MM.1S (cell line): ENCODE measurements around the gene ARFIP1.

Experiments
- DNase-seq: peaks from one replicate; pipeline ENCODE4 v3.0.0-alpha.2; 2015
- H2AFZ ChIP-seq: fragments of 300-600 bp; sonication (generic); 2 replicates; pipeline ENCODE4 v1.6.0; 2016; ENCODE audit warnings: antibody characterized with exemption, low read length
- H3F3A ChIP-seq: fragments of 300-600 bp; sonication (generic); 2 replicates; pipeline ENCODE4 v1.6.1; 2016; ENCODE audit warnings: mild to moderate bottlenecking, antibody characterized with exemption, low read length, moderate library complexity, mixed read lengths; ENCODE audit not compliant: insufficient read depth
- H3K27ac ChIP-seq: fragments of 300-600 bp; sonication (generic); 2 replicates; pipeline ENCODE4 v1.5.1; 2016; ENCODE audit warnings: mild to moderate bottlenecking, low read length
- H3K27me3 ChIP-seq: fragments of 300-600 bp; sonication (generic); replicated peaks from 2 replicates; pipeline ENCODE4 v1.6.0; 2016; ENCODE audit warnings: low read length; ENCODE audit not compliant: insufficient read depth
- H3K36me3 ChIP-seq: fragments of 300-600 bp; sonication (generic); replicated peaks from 2 replicates; pipeline ENCODE4 v1.6.1; 2016; ENCODE audit warnings: mild to moderate bottlenecking, low read length, mixed read lengths; ENCODE audit not compliant: insufficient read depth
- H3K4me1 ChIP-seq: fragments of 300-600 bp; sonication (generic); 2 replicates; pipeline ENCODE4 v1.6.1; 2016; ENCODE audit warnings: low read length, mixed read lengths
- H3K4me2 ChIP-seq: fragments of 300-600 bp; sonication (generic); 2 replicates; pipeline ENCODE4 v1.6.0; 2016; ENCODE audit warnings: low read depth, low read length
- H3K4me3 ChIP-seq: fragments of 300-600 bp; sonication (generic); 2 replicates; pipeline ENCODE4 v1.5.1; 2016; ENCODE audit warnings: low read length, mixed read lengths
- H3K79me2 ChIP-seq: fragments of 300-600 bp; sonication (generic); 2 replicates; pipeline ENCODE4 v1.6.1; 2016; ENCODE audit warnings: mixed run types, low read length, mixed read lengths
- H3K9ac ChIP-seq: fragments of 300-600 bp; sonication (generic); 2 replicates; pipeline ENCODE4 v1.6.1; 2016; ENCODE audit warnings: low read length, mixed read lengths
- H3K9me2 ChIP-seq: fragments of 300-600 bp; sonication (generic); replicated peaks from 2 replicates; pipeline ENCODE4 v1.6.1; 2016; ENCODE audit warnings: mild to moderate bottlenecking, low read length, mixed read lengths; ENCODE audit not compliant: insufficient read depth
- H3K9me3 ChIP-seq: fragments of 300-600 bp; sonication (generic); replicated peaks from 2 replicates; pipeline ENCODE4 v1.6.1; 2016; ENCODE audit warnings: mild to moderate bottlenecking, low read length, mixed read lengths; ENCODE audit not compliant: insufficient read depth
- H4K20me1 ChIP-seq: fragments of 300-600 bp; sonication (generic); 2 replicates; pipeline ENCODE4 v1.6.1; 2016; ENCODE audit warnings: mild to moderate bottlenecking, low read length, moderate library complexity, mixed read lengths; ENCODE audit not compliant: insufficient read depth
- EZH2 ChIP-seq: fragments of 300-600 bp; sonication (generic); optimal IDR thresholded peaks from 2 replicates; pipeline ENCODE3; 2017; ENCODE audit warnings: low read depth, mild to moderate bottlenecking, antibody characterized with exemption, low read length, mixed read lengths
- EZH2phosphoT487 ChIP-seq: fragments of 300-600 bp; sonication (generic); IDR thresholded peaks from 2 replicates; pipeline ENCODE4 v1.6.1; 2018; ENCODE audit warnings: antibody characterized with exemption, low read length
- TF ChIP-seq, protein P1 (sequence below): fragments of 300-600 bp; sonication (generic); IDR thresholded peaks from 2 replicates; pipeline ENCODE4 v1.5.1; 2016; ENCODE audit warnings: antibody characterized with exemption, low read length, mixed read lengths

ARFIP1 gene

DNA sequence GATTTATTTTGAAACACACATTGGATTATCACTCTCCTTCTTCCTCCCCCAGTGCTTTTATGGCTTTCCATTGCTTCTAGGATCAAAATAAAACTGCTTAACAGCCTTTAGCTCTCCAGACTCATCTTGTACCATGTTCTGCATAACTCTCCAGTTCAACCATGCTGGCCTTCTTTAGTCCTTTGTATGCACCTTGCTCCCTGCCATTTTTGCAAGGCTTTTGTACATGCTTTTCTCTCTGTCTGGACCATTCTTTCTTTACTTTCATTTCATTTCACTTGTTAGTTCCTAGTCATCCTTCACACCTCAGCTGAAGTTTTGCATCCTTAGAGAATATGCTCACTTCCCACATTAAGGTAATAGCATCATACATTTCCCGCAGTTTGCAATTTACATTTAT lies 6.9 kb downstream of the ARFIP1 start:
- Histone ChIP-seq H3K9me2 (no peaks in the 10 kb centered on the region), H3K4me2 (peak overlapping the region; percentile 53), H3K27me3 (no peaks in the 10 kb centered on the region), H3K9ac (no peak overlapping the region), H3K9me3 (no peaks in the 10 kb centered on the region), H3K79me2 (peaks cover 91% of the 10 kb centered on the region), H3K36me3 (no peaks in the 10 kb centered on the region), H3K4me3 (peak overlapping the region; percentile 10; the same call in 1 of the 2 replicates), H3F3A (no peaks in the 10 kb centered on the region), H2AFZ (no peak overlapping the region), H3K4me1 (peaks cover 34% of the 10 kb centered on the region), H3K27ac (peak overlapping the region; percentile 29; the same call in 1 of the 2 replicates), H4K20me1 (no peaks in the 10 kb centered on the region)
- DNase-seq, result no peak
- TF ChIP-seq EZH2 (no peak), EZH2phosphoT487 (no peak)
- TF ChIP-seq, protein P1, sequence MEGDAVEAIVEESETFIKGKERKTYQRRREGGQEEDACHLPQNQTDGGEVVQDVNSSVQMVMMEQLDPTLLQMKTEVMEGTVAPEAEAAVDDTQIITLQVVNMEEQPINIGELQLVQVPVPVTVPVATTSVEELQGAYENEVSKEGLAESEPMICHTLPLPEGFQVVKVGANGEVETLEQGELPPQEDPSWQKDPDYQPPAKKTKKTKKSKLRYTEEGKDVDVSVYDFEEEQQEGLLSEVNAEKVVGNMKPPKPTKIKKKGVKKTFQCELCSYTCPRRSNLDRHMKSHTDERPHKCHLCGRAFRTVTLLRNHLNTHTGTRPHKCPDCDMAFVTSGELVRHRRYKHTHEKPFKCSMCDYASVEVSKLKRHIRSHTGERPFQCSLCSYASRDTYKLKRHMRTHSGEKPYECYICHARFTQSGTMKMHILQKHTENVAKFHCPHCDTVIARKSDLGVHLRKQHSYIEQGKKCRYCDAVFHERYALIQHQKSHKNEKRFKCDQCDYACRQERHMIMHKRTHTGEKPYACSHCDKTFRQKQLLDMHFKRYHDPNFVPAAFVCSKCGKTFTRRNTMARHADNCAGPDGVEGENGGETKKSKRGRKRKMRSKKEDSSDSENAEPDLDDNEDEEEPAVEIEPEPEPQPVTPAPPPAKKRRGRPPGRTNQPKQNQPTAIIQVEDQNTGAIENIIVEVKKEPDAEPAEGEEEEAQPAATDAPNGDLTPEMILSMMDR, result no peak

DNA sequence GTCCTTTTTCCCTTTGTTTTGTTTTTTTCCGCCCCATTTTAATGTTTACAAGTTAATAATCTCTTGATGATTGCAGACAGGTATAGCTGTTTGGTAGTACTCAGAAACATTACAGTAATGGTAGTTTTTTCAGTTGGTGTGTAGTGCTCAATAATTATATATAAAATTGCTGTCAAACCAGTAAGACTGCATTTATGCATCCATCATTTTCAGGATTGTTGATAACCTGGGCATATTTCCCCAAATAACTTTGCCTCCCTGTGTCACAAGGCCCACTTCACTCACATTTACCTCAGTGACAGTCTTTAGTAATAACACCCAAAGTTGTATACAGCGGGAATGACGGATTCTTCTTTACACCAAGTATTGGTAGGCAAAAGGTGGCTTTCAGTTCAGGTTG lies 16.1 kb downstream of the ARFIP1 start:
- Histone ChIP-seq H3K9ac (no peak overlapping the region), H4K20me1 (no peaks in the 10 kb centered on the region), H3F3A (no peaks in the 10 kb centered on the region), H3K9me3 (no peaks in the 10 kb centered on the region), H3K4me3 (no peak overlapping the region), H3K27ac (no peak overlapping the region), H3K36me3 (no peaks in the 10 kb centered on the region), H3K9me2 (no peaks in the 10 kb centered on the region), H2AFZ (no peak overlapping the region), H3K27me3 (no peaks in the 10 kb centered on the region), H3K79me2 (peaks cover 80% of the 10 kb centered on the region), H3K4me2 (no peak overlapping the region), H3K4me1 (no peaks in the 10 kb centered on the region; the same call in 1 of the 2 replicates)
- no peak for DNase-seq
- TF ChIP-seq, protein P1, result no peak
- no peak for TF ChIP-seq EZH2phosphoT487
- no peak for TF ChIP-seq EZH2

DNA sequence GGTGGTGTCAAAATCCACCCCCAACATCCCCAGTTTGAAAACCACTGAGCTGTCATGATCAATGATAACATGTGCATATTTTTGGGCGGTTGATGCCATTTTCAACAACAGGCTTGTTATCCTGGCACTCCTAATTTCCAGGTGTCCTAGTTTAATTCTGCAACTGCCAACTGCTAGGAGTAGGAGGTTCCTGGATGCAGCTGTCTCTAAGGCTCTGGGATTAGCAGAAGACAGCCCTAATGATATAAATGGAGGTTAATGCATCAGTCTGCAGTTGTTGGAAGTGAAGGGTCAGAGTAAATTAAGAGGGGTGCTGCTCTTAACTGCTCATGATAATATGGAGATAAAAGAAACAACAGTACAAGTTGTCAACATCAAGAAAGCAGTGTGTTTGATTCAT lies 23.8 kb downstream of the ARFIP1 start:
- Histone ChIP-seq H4K20me1 (no peaks in the 10 kb centered on the region), H3K79me2 (peaks cover 70% of the 10 kb centered on the region), H3K36me3 (no peaks in the 10 kb centered on the region), H3F3A (no peaks in the 10 kb centered on the region), H2AFZ (no peak overlapping the region), H3K4me2 (no peak overlapping the region), H3K9me2 (no peaks in the 10 kb centered on the region), H3K9me3 (no peaks in the 10 kb centered on the region), H3K27ac (no peak overlapping the region), H3K27me3 (no peaks in the 10 kb centered on the region), H3K4me3 (no peak overlapping the region), H3K9ac (no peak overlapping the region), H3K4me1 (peaks cover 8% of the 10 kb centered on the region)
- TF ChIP-seq EZH2, result no peak
- no peak for TF ChIP-seq EZH2phosphoT487
- TF ChIP-seq, protein P1, result no peak
- DNase-seq, result no peak
